HG02938 (cell line): ENCODE data around the gene D2HGDH.
"Not testable (repeated sequence)": the region's sequence is repeated elsewhere in the genome, so short reads cannot be mapped to it uniquely, and the experiment has no call there.

ENCODE experiments used
- ATAC-seq: cut with Tn5 transposase; IDR thresholded peaks from one replicate; pipeline ENCODE4 v1.9.1; 2021; ENCODE audit warnings: mild to moderate bottlenecking, moderate library complexity; ENCODE audit not compliant: unreplicated experiment

The D2HGDH gene

DNA sequence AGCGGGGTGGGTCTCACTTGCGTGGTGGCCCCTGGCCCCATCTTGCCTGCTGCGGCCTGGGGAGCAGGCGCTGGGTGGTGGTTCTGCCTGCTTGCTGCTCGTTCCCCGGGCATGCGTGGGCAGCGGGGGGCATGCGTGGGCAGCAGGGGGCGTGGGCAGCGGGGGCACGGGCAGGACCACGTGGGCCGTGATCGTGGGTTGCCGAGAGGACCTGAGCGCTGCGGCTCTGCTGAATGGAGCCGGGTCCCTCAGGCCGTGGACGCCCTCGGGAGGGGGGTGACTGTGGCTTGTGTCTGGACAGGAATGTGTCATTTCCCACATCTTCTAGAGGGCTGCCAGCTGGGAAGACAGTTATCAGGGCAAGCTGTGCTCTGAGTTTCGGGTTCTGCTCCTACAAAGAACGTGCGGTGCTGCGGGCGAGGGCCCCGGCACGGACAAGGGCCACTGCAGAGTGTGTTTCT, 33.9 kb downstream of the D2HGDH start:
- no peak for ATAC-seq

DNA sequence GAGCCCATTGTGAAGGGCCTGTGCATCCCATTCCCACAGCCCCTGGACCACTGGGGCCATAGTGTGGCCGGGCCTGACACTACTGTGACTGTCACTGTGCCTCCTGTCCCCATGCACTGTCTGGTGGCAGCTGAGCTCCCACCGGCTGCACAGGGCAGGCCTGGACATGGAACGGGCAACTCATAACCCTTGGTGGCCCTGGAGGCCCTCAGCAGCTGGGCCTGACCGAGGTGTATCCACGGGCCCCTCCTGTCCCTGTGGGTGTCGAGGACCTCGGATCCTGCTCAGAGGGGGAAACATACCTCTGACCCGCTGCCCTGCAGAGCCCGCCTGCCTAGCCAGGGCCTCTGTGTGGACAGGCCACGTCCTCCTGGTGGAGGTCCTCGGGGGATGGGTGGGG, 34.4 kb downstream of the D2HGDH start:
- no peak for ATAC-seq

DNA sequence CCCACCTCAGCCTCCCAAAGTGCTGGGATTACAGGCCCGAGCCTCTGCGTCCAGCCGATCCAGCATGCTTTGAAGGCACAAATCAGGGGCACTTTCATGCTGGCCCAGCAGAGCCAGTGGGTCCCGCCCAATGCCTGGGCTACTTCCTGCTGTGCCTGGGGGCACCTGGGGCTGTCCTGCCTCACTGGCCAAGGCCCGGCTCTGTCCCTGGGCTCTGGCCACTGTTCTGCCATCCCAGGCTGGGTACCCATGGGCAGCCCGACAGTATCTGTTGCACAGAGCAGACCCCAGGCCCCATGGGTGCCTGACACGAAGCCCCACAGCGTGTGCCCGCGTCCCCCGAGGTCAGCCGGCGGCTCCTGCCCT, 35.4 kb downstream of the D2HGDH start:
- no peak for ATAC-seq

DNA sequence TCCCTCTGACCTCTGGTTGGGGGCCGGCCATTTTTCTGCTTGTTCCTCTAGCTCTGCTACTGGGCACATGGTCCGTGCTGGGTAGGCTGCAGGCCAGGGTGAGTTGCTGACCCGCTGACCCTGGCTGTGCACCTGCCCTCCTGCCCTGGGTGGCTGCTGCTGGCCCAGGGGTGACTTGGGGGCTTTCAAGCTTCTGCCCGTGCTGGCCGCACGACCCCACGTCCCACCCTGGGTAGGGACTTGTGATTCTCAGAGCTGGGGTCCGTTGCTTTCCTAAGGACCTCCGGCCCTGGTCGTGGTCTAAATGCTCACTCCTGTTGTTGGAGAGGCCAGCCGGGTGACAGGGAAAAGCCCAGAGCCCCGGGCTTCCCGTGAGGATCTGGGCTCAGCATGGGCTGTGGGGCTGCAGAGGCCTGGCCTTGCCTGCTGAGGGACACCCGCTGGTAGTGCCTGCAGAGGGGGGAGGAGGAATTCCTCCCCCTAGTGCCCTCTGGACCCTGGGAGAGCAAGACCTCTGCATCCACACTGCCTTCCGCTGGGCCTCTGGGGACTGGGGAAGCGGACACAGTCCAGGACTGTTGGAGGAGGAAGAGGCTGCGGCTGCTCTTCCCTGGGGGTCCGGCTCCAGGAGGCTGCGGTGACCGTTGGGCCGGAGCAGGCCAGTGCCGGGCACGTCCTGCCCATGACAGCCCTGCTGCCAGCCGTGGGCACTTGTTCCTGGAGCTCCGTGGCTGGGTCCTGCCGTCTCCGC, 35.9 kb downstream of the D2HGDH start:
- no peak for ATAC-seq

DNA sequence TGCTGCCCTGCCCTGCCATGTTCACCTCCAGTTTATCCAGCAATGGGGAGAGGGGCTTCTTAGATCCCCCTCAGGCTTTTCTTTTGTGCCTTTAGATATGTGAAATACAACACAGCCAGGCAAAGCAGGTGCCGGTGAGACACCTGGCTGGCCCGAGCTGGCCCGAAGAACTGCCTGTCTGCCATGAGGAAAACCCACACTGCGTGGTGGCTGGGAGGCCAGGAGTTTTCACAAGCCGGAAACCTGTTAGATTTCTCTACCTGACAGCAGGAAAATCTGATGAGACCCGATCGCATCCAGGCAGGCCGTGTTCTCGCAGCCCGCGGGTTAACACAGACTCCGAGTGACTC, 36.5 kb downstream of the D2HGDH start:
- ATAC-seq: no peak

DNA sequence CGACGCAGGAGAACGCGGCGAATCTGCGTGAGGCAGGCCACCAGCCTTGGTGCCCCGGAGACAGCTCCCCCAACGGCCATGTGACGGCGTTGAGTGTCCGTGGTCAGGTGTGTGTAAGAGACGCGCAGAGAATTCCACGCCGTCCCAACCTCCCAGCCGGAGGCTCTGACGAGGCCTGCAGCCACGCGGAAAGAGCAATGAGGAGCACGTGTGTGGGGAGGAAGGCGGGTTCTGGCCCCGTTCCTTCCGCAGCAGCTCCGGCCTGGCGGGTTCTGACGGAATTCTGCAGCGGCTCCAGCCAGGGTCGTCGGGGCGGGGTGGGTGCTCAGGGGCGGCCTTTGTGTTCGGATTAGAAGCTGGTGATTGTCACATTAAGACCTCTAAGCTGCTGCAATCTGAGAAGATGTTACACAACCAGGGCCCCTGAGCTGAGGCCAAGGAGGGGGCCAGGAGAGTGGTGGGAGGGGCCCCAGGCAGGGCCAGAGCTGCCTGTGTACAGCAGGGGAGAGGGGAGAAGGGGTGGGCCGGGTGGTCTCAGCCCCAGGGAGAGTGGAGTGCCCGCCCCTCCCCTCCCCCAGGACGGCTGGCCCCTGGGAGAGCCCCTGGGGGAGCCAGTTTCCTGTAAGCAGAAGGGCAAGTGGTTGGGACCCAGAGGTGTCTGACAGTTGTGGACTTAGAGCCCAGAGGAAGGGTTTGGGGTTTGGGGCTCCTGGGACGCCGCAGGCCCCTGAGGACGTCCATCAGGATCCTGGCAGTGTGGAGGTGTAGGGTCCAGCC, 37.0 kb downstream of the D2HGDH start:
- ATAC-seq: no peak

DNA sequence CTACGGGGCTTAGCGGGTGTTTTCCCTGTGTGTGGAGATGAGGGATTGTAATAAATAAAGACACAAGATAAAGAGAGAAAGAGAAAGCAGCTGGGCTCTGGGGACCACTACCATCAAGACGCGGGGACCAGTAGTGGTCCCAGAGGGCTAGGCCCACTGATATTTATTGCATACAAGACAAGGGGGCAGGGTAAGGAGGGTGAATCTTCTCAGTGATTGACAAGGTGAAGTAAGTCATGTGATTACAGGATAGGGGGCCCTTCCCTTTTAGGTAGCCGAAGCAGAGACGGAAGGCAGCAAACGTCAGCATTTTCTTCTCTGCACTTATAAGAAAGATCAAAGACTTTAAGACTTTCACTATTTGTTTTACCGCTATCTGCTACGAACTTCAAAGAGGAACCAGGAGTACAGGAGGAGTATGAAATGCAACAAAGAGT, 37.7 kb downstream of the D2HGDH start:
- ATAC-seq: no peak

DNA sequence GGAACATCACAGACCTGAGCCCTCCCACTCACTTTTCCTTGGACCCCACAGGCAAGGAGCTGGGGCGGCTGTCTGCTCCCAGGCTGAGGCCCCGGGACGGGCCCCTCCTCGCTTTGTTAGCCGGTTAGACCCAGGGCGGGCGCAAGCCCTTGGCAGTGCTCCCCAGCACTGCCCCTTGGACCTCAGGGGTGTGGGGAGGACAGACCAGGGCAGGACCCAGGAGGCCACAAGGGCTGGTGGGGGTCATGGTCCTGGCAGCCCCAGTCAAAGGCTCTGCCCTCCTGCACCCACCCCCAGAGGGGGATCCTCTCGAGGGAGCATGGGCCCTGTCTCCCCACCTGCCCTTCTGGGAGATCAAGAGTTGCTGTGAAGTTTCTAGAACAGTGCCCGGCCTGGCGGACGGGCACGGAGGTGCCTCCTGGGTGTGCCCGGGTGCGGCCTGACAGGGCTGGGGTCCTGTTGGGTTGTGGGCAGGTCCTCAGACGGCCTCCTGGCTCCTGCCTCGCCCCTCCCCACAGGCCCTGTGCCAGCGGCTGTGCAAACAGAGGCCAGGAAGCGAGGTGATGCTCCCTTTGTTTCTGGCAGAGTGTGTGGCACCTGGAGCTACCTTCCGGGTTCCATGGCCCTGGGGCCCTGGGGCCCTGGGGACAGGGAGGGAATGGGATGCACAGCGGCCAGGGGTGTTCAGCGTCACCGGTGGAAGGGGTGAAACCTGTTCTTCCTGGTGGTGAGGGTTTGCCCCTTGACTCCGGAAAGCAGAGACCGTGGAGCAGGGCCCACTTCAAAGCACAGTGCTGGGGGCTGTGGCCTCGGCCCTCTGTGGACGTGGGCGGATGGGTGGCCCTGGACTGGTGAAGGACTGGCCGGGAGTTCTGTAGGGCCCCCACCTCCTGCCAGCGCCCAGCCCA, 39.3 kb downstream of the D2HGDH start:
- ATAC-seq: no peak

DNA sequence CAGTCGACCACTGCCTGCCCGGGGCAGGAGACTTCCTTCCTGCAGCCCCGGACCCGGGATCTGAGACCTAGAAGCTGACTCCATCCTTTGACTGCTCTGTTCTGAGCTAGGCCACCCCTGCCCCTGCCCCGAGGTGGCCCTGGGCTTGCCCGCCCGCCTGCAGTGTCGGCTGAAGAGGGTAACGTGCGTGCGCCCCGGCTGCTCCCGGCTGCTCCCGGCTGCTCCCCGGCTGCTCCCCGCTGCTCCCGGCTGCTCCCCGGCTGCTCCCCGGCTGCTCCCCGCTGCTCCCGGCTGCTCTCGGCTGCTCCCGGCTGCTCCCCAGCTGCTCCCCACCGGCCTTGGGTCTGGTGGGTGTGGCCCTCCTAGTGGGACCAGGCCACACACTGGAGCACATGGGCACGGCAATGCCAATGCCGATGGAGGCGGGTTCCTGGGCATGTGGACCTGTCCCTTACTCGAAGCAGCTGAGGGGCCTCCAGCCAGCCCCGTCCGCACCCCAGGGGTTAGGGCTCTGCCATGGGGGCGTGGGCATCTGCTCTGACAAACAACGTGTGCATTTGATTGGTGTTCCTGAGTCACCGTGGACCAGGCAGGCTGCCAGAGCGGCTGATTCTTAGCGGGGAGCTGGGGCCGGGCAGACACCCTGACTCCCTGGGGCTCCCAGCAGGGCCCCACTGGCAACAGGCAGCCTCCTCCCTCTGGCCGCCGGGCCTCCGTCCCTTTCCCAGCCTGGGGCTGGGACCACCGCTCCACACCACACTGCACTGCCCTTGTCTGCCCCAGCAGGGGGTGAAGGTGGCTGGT, 40.2 kb downstream of the D2HGDH start:
- ATAC-seq: no peak

DNA sequence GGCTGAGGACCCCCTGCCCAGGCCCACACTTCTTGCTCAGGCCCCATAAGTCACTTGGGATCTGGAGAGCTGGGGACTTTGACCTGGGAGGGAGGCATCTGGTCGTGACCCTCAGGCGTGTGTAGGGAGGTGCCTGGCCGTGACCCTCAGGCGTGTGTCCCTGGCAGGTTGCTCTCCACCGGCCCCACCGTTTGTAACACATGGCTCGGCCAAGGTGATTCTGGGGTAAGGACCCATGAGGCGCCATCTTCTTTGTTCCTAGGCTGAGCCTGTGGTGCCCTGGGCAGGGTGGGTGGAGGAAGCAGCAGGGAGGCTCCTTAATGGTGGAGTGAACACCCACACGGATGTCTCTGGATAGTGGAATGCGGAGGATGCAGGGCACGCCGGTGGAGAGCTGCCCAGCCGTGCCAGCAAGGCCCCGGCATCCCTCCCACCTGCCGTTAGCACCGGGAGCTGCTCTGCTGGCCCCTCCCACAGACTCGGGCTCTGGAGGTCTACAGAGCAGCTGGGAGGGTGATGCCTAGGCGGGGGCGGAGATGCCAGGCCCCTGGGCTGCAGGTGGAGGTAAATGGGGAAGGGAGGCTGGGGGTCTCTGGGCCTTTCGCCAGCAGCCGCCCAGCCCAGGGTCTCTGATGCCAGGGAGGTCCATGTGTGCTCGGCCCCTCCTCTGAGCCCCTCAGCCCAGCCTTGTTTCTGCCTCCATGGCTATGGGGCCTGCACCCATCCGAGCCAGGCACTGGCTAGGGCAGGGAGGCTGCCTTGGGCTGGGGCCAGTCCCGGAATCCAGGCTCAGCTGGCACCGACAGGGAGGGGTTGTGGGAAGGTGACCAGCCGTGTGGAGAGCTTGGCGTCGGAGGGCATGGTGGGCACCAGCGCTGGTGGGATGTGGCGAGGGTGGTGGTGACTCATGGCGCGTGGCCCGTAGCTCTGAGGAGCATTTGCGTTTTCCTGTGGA, 41.1 kb downstream of the D2HGDH start:
- no peak for ATAC-seq

DNA sequence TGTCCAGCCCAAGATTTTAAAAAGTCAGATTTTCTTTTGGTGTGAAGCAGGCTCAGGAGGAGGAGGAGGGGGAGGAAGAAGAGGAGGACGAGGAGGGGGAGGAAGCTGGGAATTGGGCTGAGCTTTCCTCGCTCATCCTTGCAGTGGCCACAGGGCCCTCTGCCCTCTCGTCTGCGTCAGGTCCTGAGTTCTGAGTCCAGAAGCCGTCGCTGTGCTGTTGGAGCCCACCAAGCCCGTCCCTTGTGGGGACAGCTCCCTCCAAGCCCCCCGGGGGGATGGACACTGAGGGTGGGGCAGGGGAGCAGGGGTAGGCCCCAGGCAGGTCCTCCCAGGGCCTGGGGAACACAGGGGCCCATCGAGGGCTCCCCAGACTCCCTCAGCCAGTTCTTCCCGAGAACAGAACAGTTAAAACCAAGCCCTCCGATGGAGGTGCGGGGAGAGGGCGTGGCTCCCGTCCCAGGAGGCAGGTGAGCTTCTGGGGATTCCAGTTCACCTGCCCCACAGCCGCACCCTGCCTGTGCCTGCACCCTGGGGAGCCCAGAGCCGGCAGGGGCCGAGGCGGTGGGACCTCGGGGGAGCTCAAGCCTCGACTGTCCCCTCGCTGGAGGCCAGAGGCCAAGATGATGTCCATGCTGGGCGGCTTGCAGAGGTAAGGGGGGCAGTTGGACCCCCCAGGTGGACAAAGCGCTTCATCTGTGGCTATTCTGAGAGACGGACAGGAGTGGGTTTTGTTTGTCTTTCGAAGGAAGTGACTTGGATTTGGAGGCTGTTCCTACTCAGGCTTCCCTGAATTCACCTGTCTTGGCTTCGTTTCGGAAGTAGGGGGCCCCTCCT, 42.1 kb downstream of the D2HGDH start, which contains the start of gene GAL3ST2:
TSS of gene GAL3ST2 (plus strand) at position 487 of the 834 bp plus-strand sequence. CDS start at position 621, 134 bp downstream.
- ATAC-seq: no peak

DNA sequence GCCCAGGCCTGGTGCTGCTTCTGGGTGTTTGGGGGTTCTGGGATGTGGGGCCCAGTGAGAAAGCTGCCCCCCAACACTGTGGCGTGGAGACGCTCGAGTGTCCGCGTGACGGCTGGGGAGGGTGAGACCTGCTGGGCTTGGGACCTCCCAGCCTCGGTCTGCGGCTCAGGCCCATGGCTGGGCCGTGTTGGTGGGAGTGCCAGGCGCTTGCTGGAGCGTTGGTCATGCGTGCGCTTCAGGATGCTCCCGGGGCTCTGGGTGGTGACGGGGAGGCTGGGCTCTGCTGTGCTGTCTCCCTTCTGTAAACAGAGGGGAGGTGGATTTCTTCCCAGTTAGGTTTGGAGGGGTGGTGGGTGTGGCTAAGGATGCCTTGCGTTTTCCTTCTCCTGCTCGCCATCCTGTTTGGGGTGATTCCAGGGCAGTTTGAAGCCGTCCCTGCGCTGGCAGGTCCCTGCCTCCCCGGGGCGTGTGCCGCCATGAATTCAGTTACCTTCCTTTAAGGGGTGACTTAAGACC, 42.8 kb downstream of the D2HGDH start:
- ATAC-seq: no peak

DNA sequence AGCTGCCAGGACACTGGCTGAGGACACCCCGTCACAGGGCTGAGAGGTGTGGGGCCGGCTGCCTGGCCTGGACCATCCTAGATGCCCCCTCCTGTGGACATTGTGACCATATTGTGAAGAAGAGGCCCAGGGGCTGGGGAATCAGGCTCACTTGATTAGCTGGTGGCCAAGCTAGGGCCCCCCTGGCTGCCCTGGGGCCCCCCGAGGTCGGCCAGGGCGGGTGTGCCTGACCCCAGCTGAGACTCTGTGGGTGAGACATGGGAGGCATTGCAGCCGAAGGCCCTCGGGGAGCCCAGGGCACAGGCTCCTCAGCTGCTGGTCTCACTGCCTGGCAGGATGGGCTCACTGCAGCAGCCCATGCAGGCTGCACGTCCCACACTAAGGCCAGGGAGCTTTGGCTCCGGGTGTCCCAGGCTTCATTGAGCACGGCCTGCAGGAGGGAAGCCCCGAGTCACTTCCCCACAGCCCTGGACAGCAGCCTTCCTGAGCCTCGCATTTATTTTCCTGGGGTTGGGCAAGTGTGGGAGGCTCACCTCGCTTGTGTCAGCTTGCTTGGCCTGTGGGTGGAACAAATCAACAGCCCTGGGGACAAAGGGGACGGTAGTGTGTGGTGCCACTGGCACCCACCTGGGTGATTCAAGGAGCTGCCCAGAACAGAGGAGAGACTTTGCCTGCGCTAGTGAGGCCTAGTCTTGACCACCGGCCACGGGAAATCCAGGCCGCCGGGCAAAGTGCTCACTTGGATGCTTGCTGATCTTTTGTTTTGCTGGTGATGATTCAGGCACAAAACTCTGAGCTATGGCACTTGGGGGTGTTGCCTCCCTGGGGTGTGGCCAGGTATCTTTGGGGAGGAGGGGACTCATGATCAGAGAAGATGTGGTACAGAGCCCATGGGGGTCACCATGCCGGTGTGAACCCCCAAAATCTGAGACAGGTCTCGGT, 43.5 kb downstream of the D2HGDH start:
- no peak for ATAC-seq

DNA sequence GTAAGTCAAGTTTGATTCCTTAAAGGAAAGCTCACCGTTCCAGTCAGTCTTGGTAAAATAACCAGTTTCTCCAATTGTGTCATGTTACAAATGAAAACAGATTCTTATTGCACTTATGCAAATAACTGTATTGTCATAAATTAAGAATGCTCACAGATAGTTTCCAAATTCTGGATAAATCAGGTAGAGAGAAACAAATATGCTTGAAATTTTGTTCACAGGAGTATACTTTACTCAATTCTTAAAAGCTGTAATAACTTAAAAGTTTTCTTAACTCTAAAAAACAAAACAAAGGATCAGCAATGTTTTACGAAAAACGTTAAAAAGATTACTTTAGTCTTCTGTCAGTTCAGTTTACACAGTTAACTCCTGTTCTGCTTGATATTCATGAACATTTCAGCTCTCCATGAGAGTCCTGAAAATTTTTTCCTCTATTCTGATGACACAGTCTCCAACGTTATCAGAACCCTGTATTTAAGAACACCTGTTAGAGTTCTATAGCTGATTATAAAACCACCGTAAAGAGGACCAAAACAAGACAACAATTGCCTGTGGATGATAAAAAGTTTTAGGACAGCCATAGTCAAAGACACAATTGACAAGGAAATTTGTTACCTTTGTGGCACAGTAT, 46.6 kb downstream of the D2HGDH start:
- ATAC-seq: no peak

DNA sequence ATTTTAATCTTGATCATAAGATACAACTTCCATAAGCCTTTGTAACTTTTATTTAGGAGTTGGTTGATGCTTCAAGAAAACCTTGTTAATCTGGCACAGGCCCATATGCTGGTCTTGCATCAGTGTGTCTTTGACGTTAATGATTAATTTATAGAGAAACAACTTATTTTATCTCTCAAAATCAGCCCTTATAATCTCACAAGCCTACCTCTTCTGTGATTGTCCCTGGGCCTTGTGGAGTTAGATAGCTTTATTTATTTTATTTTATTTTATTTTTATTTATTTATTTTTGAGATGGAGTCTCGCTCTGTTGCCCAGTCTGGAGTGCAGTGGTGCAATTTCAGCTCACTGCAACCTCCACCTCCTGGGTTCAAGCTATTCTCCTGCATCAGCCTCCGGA, 47.6 kb downstream of the D2HGDH start:
- ATAC-seq: not testable (repeated sequence)

DNA sequence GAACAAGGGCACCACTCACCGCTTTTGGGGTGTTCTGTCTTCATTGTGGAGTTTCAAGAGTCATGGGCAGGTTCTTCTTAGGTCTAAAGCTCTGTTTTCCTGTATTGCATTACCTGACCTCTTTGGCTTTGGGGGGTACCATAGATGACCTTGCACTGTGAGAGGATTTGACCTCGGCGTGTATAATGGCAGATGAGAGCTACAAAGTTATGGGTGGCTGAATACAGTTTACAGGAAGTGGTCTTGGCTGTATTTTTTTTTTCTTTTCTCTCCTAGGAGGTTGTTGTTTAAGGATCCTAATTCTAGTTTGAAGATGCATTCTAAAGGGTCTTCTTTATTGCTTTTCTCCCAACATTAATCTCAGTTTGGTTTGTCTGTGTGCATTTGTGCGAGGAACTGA, 53.7 kb downstream of the D2HGDH start:
- ATAC-seq: no peak

DNA sequence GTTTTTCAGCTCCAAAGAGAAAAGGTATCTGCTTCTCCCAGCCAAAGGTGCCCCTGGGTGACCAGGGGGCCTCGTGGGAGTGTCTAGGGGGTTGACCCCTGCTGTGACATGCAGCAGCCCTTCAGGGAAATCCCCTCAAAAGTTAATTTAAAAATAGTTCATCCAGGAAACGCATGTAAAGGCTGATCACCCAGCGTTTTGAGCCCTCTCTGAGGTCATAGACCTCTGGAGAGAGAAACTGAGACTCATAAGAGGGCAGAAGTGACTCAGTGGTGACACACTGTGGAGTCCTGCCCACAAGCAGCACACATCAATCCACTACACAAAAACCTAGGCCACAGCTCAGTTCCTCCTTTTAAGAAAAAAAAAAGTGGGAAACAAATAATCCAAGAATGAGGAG, 54.1 kb downstream of the D2HGDH start:
- ATAC-seq: no peak
